Activated CD8-positive, alpha-beta memory T cell treated with anti-CD3 and anti-CD28 coated beads for 4 hours (primary cell): ENCODE results near the gene MFAP2.

ENCODE experiments used
- DNase-seq, 2 donors: peaks; one replicate each; pipeline ENCODE4 v3.0.0-alpha.2; 2020; ENCODE audit warnings: low read depth in 2 of 2

The MFAP2 gene

GRCh38 chr1:17007121-17007520 is 26.7 kb upstream of the MFAP2 start:
- no peak for DNase-seq

- no peak for DNase-seq
These were observed 24.9 kb upstream of the MFAP2 start for GRCh38 chr1:17005365-17005740.

- DNase-seq = no peak
These were observed 24.3 kb upstream of the MFAP2 start for GRCh38 chr1:17004466-17005364.

- no peak for DNase-seq
These were observed 22.1 kb upstream of the MFAP2 start for GRCh38 chr1:17002524-17002902.

- DNase-seq = no peak
These were observed 21.5 kb upstream of the MFAP2 start for GRCh38 chr1:17001760-17002523.

GRCh38 chr1:16999863-17000262 is 19.4 kb upstream of the MFAP2 start:
- no peak for DNase-seq

GRCh38 chr1:16998589-16998988 is 18.2 kb upstream of the MFAP2 start:
- no peak for DNase-seq

- DNase-seq = no peak
These were observed 16.4 kb upstream of the MFAP2 start for GRCh38 chr1:16996845-16997244.

- no peak for DNase-seq
These were observed 13.2 kb upstream of the MFAP2 start for GRCh38 chr1:16993521-16994038.

- no peak for DNase-seq
These were observed 12.3 kb upstream of the MFAP2 start for GRCh38 chr1:16992675-16993074.

- DNase-seq = no peak
These were observed 11.7 kb upstream of the MFAP2 start for GRCh38 chr1:16992102-16992501.

GRCh38 chr1:16991571-16991970 is 11.2 kb upstream of the MFAP2 start:
- no peak for DNase-seq

- no peak for DNase-seq
These were observed 9.4 kb upstream of the MFAP2 start for GRCh38 chr1:16989676-16990391.

- DNase-seq = no peak
These were observed 7.8 kb upstream of the MFAP2 start for GRCh38 chr1:16988210-16988609.

- DNase-seq = no peak
These were observed 6.5 kb upstream of the MFAP2 start for GRCh38 chr1:16986962-16987361.

GRCh38 chr1:16986560-16986959 is 6.1 kb upstream of the MFAP2 start:
- DNase-seq = no peak

- no peak for DNase-seq
These were observed 5.7 kb upstream of the MFAP2 start for GRCh38 chr1:16986113-16986512.

- no peak for DNase-seq
These were observed 4.3 kb upstream of the MFAP2 start for GRCh38 chr1:16984717-16985116.

GRCh38 chr1:16983649-16984048 is 3.2 kb upstream of the MFAP2 start:
- no peak for DNase-seq

GRCh38 chr1:16982902-16983301 is 2.5 kb upstream of the MFAP2 start:
- DNase-seq = no peak

- DNase-seq = no peak
These were observed 939 bp upstream of the MFAP2 start for GRCh38 chr1:16981269-16981849.
